ENCODE results near the gene PPP6R3.

DNA sequence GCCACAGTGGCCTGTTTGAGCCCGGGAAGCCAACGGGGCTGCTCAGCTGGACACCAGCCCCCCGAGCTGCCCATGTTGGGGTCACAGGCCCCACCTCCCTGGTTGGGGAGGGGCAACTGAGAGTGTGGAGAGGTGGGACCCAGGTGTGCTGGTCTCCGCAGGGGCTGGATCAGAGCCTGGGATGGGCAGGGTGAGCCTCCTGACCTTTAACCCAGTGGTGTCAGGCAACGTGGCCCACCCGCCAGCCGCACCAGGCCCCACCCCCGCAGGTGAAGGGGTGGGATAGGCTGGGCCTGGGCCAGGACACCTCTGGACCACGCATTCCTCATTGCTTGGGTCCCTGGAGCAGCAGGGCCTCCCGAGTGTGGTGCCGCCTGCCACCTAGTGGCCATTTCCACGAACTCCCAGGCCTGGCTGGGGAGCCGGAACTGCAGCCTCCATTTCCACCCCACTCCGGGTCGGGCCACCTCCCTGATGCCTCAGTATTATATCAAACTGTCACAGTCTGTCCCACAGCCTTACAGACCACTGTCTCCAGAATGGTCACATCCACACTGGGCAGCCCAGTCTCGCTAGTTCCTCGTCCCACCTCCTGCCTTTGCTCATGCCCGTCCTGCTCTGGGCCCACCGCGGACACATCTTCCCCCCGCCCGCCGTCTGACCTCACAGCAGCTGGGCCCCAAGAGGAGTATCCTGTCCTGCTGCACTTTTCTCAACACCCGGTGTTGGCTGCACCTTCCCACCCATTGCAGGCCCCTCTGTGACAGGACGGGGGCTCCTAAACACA, 13.3 kb upstream of the PPP6R3 start:
- TF ChIP-seq GATA2 (IDR thresholded peaks at IDR 0.05; ENCODE audit: low read depth, low read length) (no peak), GATA3 (IDR thresholded peaks at IDR 0.05; ENCODE audit: low read depth, low read length) (no peak)

All from SH-SY5Y (cell line).